LoVo (cell line): ENCODE results near the gene DPP10.

Source experiments
- DNase-seq: peaks from one replicate; pipeline ENCODE4 v3.0.0-alpha.2; 2016; ENCODE audit warnings: low spot score

The DPP10 gene

GRCh38 chr2:115738111-115738510 is 1295.7 kb downstream of the DPP10 start:
- no peak for DNase-seq

GRCh38 chr2:115739574-115739973 is 1297.1 kb downstream of the DPP10 start:
- DNase-seq, result no peak

GRCh38 chr2:115746151-115746550 is 1303.7 kb downstream of the DPP10 start:
- no peak for DNase-seq

GRCh38 chr2:115757286-115757685 is 1314.8 kb downstream of the DPP10 start:
- DNase-seq, result no peak

GRCh38 chr2:115763601-115764000 is 1321.2 kb downstream of the DPP10 start:
- DNase-seq, result no peak

- DNase-seq, result no peak
Observed at GRCh38 chr2:115771516-115771915, 1329.1 kb downstream of the DPP10 start.

GRCh38 chr2:115774361-115774760 is 1331.9 kb downstream of the DPP10 start:
- no peak for DNase-seq

- no peak for DNase-seq
Observed at GRCh38 chr2:115779085-115779632, 1336.7 kb downstream of the DPP10 start.

- DNase-seq, result no peak
Observed at GRCh38 chr2:115782286-115782685, 1339.8 kb downstream of the DPP10 start.

GRCh38 chr2:115796078-115796477 is 1353.6 kb downstream of the DPP10 start:
- DNase-seq, result no peak

- DNase-seq, result no peak
Observed at GRCh38 chr2:115807276-115807675, 1364.8 kb downstream of the DPP10 start.

GRCh38 chr2:115825912-115826311 is 1383.5 kb downstream of the DPP10 start:
- DNase-seq, result no peak

GRCh38 chr2:115833196-115833595 is 1390.8 kb downstream of the DPP10 start:
- DNase-seq, result no peak

- DNase-seq, result no peak
Observed at GRCh38 chr2:115838539-115838938, 1396.1 kb downstream of the DPP10 start.

- DNase-seq, result no peak
Observed at GRCh38 chr2:115842306-115842705, 1399.9 kb downstream of the DPP10 start.

- DNase-seq, result no peak
Observed at GRCh38 chr2:115848192-115848591, 1405.8 kb downstream of the DPP10 start.

GRCh38 chr2:115867024-115867423 is 1424.6 kb downstream of the DPP10 start:
- DNase-seq, result no peak

GRCh38 chr2:115874427-115874826 is 1432.0 kb downstream of the DPP10 start:
- DNase-seq, result no peak

- no peak for DNase-seq
Observed at GRCh38 chr2:115880558-115880957, 1438.1 kb downstream of the DPP10 start.

- no peak for DNase-seq
Observed at GRCh38 chr2:115887209-115887776, 1444.9 kb downstream of the DPP10 start.
